ENCODE results near the gene HEXIM1. TPM values are rescaled to one million over a fixed set of nuclear protein-coding genes. Genes with fewer than 3 reads are reported as not detected.

The HEXIM1 gene
- total RNA-seq, 4 donors from 2014 or later = 26.3 to 79.6 (median 36.9) TPM

GRCh38 chr17:45111850-45112249 is 36.4 kb upstream of the HEXIM1 start:
- no peaks in the 10 kb centered on the region for H3K9me3 ChIP-seq
- H3K4me1 ChIP-seq = peaks cover 51 to 60% of the 10 kb centered on the region in 2 donors
- H3K4me3 ChIP-seq = no peak overlapping the region
- H3K27me3 ChIP-seq = no peaks in the 10 kb centered on the region
- no peak for DNase-seq
- in situ Hi-C loops (cut with MboI; ENCODE audit: low sequenced_read_pairs in 4 of 4) = loop anchor here in 1 of 4 donors (25.0 kb wide), 1 partner anchor 200 kb away; the partner anchor contains the start of gene GFAP
- intact Hi-C loops (cut with DNase I; ENCODE audit: low total_unique reads) = loop anchor here (2.0 kb wide), 2 partner anchors 15 to 17 kb away; no protein-coding TSS in a partner anchor
- ATAC-seq = no peak
- no peak for TF ChIP-seq POLR2A (IDR thresholded peaks at IDR 0.05)
- TF ChIP-seq, protein P1, sequence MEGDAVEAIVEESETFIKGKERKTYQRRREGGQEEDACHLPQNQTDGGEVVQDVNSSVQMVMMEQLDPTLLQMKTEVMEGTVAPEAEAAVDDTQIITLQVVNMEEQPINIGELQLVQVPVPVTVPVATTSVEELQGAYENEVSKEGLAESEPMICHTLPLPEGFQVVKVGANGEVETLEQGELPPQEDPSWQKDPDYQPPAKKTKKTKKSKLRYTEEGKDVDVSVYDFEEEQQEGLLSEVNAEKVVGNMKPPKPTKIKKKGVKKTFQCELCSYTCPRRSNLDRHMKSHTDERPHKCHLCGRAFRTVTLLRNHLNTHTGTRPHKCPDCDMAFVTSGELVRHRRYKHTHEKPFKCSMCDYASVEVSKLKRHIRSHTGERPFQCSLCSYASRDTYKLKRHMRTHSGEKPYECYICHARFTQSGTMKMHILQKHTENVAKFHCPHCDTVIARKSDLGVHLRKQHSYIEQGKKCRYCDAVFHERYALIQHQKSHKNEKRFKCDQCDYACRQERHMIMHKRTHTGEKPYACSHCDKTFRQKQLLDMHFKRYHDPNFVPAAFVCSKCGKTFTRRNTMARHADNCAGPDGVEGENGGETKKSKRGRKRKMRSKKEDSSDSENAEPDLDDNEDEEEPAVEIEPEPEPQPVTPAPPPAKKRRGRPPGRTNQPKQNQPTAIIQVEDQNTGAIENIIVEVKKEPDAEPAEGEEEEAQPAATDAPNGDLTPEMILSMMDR (IDR thresholded peaks at IDR 0.05 in 4 of 5, conservative IDR thresholded peaks at IDR 0.05 in 1 of 5) = no peak
- H3K36me3 ChIP-seq = peaks cover 0 to 4% of the 10 kb centered on the region in 2 donors
- peak overlapping the region; percentile 88 to 96 (median 92) for H3K27ac ChIP-seq

GRCh38 chr17:45112559-45113423 is 35.5 kb upstream of the HEXIM1 start:
- Histone ChIP-seq H3K27ac (peak overlapping the region; percentile 88 to 96 (median 92)), H3K4me3 (no peak overlapping the region), H3K9me3 (no peaks in the 10 kb centered on the region), H3K36me3 (peaks cover 0 to 3% of the 10 kb centered on the region in 2 donors), H3K4me1 (peaks cover 44 to 51% of the 10 kb centered on the region in 2 donors), H3K27me3 (no peaks in the 10 kb centered on the region)
- ATAC-seq (no peak), DNase-seq (no peak)
- in situ Hi-C loops (cut with MboI; ENCODE audit: low sequenced_read_pairs in 4 of 4) (loop anchor here in 1 of 4 donors (25.0 kb wide), 1 partner anchor 200 kb away; the partner anchor contains the start of gene GFAP), intact Hi-C loops (cut with DNase I; ENCODE audit: low total_unique reads) (no loop called here)
- TF ChIP-seq POLR2A (IDR thresholded peaks at IDR 0.05) = no peak
- TF ChIP-seq, protein P1 (IDR thresholded peaks at IDR 0.05 in 4 of 5, conservative IDR thresholded peaks at IDR 0.05 in 1 of 5) = no peak

DNA sequence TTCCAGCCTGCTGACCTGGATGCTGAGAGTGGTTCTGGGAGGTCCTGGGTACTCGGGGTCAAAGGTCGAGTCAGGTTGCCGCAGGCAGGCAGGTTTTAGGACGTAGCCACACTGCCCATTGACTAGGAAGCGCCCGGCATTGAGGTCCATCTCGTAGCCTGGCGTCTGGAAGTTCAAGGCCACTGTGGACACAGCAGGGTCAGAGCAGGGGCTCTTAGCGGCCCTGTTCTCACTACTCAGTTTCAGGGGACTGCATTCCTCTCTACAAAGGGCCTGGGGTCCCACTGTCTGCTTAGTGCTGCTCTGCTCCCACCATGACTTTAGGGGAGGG is 34.9 kb upstream of the HEXIM1 start:
- ATAC-seq (no peak), DNase-seq (no peak)
- Histone ChIP-seq H3K4me1 (peaks cover 44 to 45% of the 10 kb centered on the region in 2 donors), H3K27ac (peak overlapping the region in 3 of 4 donors; percentile 88 to 96 (median 93)), H3K4me3 (no peak overlapping the region), H3K9me3 (no peaks in the 10 kb centered on the region), H3K36me3 (peaks cover 0 to 9% of the 10 kb centered on the region in 2 donors), H3K27me3 (no peaks in the 10 kb centered on the region)
- no peak for TF ChIP-seq POLR2A (IDR thresholded peaks at IDR 0.05)
- TF ChIP-seq, protein P1 (IDR thresholded peaks at IDR 0.05 in 4 of 5, conservative IDR thresholded peaks at IDR 0.05 in 1 of 5) = no peak
- intact Hi-C loops (cut with DNase I; ENCODE audit: low total_unique reads) (no loop called here), in situ Hi-C loops (cut with MboI; ENCODE audit: low sequenced_read_pairs in 4 of 4) (loop anchor here in 1 of 4 donors (25.0 kb wide), 1 partner anchor 201 kb away; the partner anchor contains the start of gene GFAP)

DNA sequence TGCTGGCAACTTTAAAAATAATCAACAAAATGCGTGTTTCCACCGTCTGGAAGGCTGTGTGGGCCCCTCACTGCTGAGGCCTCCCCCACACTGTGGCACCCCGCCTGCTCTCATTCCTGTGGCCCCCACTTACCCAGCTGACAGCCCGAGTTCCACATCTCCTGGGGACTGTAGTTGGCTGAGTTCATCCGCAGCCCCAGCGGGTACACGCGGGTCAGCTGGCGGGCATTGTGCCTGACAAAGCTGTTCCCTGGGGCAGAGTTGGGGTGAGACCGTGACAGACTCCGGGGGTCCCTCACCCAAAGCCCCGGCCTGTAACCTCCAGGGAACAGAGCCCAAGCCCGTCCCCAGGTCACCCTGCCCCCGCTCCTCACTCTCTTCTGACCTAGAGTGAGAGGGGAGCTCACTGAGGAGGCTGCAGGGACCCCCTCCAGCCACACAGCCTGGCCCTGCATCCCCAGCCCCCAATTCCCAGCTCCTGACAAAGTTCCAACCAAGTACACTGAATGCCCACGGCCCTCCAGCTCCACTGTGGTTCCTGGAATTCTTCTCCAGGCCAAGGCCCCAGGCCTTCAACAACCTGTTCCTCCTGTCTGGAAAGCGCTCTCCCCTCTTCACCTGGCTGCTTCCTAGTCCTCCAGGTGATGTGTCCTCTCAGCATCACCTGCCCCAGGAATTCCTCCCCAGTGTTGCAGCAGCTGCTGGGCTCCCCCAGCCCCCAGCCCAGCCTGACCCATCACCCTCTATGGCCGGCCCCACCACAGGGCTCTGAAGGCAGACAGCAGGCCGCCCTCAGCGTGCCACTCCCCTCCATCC is 34.0 kb upstream of the HEXIM1 start:
- Histone ChIP-seq H3K9me3 (no peaks in the 10 kb centered on the region), H3K4me3 (no peak overlapping the region), H3K27me3 (no peaks in the 10 kb centered on the region), H3K36me3 (peaks cover 0 to 15% of the 10 kb centered on the region in 2 donors), H3K4me1 (peaks cover 35 to 38% of the 10 kb centered on the region in 2 donors), H3K27ac (peak overlapping the region in 3 of 4 donors; percentile 27 to 96 (median 93))
- intact Hi-C loops (cut with DNase I; ENCODE audit: low total_unique reads) = no loop called here
- no peak for DNase-seq
- ATAC-seq = no peak
- no peak for TF ChIP-seq POLR2A (IDR thresholded peaks at IDR 0.05)
- TF ChIP-seq, protein P1 (IDR thresholded peaks at IDR 0.05 in 4 of 5, conservative IDR thresholded peaks at IDR 0.05 in 1 of 5) = no peak
- in situ Hi-C loops (cut with MboI; ENCODE audit: low sequenced_read_pairs in 4 of 4) = loop anchor here in 1 of 4 donors (25.0 kb wide), 1 partner anchor 202 kb away; the partner anchor contains the start of gene GFAP

All from gastrocnemius medialis (tissue), 4 donors.